Activated B cell treated with CpG ODN at 0.5 μM for 24 hours (primary cell): ENCODE results near the gene MEPCE. TPM values are rescaled to one million over a fixed set of nuclear protein-coding genes. Genes with fewer than 3 reads are reported as not detected.

Source experiments
- ATAC-seq: fragments of 200-7000 bp; cut with Tn5 transposase; one replicate; pipeline ENCODE4 v1.10.0; 2021; ENCODE audit warnings: low read depth, mild to moderate bottlenecking, moderate library complexity
- CTCF ChIA-PET: fragments of 350-600 bp; sonication (Branson Sonifier 250); formaldehyde crosslinking; loops from one replicate; lab custom pipeline; 2021; ENCODE audit warnings: antibody characterized with exemption; lab: Charles Lee
- POLR2A ChIA-PET: fragments of 350-600 bp; sonication (Branson Sonifier 250); formaldehyde crosslinking; loops from one replicate; lab custom pipeline; 2021; ENCODE audit warnings: antibody characterized with exemption; lab: Charles Lee
- DNase-seq: peaks from one replicate; pipeline ENCODE4 v3.0.0; 2022
- H3K27ac Mint-ChIP-seq: one replicate; pipeline ENCODE4 v1.8.0; 2020; ENCODE audit warnings: mixed read lengths
- H3K27me3 Mint-ChIP-seq: one replicate; pipeline ENCODE4 v1.8.0; 2021; ENCODE audit warnings: mixed read lengths
- H3K36me3 Mint-ChIP-seq: one replicate; pipeline ENCODE4 v1.8.0; 2021; ENCODE audit warnings: low read depth, mixed read lengths
- H3K4me1 Mint-ChIP-seq: one replicate; pipeline ENCODE4 v1.8.0; 2021; ENCODE audit warnings: mixed read lengths
- H3K4me3 Mint-ChIP-seq: one replicate; pipeline ENCODE4 v1.8.0; 2020; ENCODE audit warnings: mild to moderate bottlenecking, mixed read lengths
- H3K9me3 Mint-ChIP-seq: one replicate; pipeline ENCODE4 v1.8.0; 2020; ENCODE audit warnings: mixed read lengths
- intact Hi-C: fragments of 100-400 bp; cut with micrococcal nuclease; formaldehyde crosslinking; loops from one replicate; pipeline ENCODE4 v1.15.1; 2024
- total RNA-seq: library from RNA; stranded (reverse); gene quantifications from 2 replicates; pipeline ENCODE4 v1.2.3, GENCODE V29; 2022
- TF ChIP-seq, protein P1 (sequence below): fragments of 200-600 bp; IDR thresholded peaks from one replicate; pipeline ENCODE4 v1.8.0; 2022; ENCODE audit warnings: antibody characterized with exemption, mild to moderate bottlenecking

MEPCE gene
- total RNA-seq, 1 donor from 2014 or later: 65.5 TPM

DNA sequence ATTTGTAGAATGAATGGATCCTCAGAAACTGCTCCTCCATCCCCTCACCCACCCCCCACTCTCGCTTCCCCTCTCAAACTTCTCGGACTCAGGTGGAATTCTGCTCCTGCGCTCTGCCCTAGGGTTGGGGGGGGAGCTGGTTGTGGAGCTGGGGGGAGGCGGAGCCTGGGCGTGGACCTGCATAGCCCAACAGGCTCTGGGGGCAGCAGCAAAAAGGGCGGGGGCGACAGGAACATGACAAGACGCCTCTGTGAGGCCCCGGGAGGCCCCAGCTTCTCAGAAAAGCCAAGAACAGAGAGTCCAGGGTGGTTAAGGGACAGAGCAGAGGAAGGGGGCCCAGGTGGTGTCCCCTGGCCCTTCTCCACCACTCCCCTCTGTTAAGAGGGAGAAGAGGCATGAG, 45.9 kb downstream of the MEPCE start:
- intact Hi-C loops: loop anchor here (5.0 kb wide), 1 partner anchor 232 kb away; the partner anchor contains the start of gene POP7
- ChIA-PET CTCF (no interaction called here), POLR2A (interaction anchor here (0.7 to 4.4 kb wide), 4 partner anchors 32 to 64 kb away, joined by 3 to 38 read pairs (median 4); partner anchors contain the start of genes AGFG2, MEPCE and ZCWPW1)
- H3K4me3 Mint-ChIP-seq: peak overlapping the region; percentile 82
- no peaks in the 10 kb centered on the region for H3K9me3 Mint-ChIP-seq
- no peak for ATAC-seq
- H3K36me3 Mint-ChIP-seq: peaks cover 40% of the 10 kb centered on the region
- H3K27ac Mint-ChIP-seq: peak overlapping the region; percentile 88
- H3K4me1 Mint-ChIP-seq: peaks cover 48% of the 10 kb centered on the region
- H3K27me3 Mint-ChIP-seq: no peaks in the 10 kb centered on the region
- DNase-seq: no peak
- TF ChIP-seq, protein P1, sequence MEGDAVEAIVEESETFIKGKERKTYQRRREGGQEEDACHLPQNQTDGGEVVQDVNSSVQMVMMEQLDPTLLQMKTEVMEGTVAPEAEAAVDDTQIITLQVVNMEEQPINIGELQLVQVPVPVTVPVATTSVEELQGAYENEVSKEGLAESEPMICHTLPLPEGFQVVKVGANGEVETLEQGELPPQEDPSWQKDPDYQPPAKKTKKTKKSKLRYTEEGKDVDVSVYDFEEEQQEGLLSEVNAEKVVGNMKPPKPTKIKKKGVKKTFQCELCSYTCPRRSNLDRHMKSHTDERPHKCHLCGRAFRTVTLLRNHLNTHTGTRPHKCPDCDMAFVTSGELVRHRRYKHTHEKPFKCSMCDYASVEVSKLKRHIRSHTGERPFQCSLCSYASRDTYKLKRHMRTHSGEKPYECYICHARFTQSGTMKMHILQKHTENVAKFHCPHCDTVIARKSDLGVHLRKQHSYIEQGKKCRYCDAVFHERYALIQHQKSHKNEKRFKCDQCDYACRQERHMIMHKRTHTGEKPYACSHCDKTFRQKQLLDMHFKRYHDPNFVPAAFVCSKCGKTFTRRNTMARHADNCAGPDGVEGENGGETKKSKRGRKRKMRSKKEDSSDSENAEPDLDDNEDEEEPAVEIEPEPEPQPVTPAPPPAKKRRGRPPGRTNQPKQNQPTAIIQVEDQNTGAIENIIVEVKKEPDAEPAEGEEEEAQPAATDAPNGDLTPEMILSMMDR: no peak

GRCh38 chr7:100476101-100476780, 46.6 kb downstream of the MEPCE start:
- H3K27ac Mint-ChIP-seq: peak overlapping the region; percentile 88
- H3K4me3 Mint-ChIP-seq: peak overlapping the region; percentile 82
- H3K27me3 Mint-ChIP-seq: no peaks in the 10 kb centered on the region
- ChIA-PET POLR2A (interaction anchor here (0.7 to 4.4 kb wide), 6 partner anchors 26 to 1736 kb away, joined by 3 to 38 read pairs (median 4); partner anchors contain the start of genes AGFG2, FBXO24, LRCH4 and MEPCE), CTCF (interaction anchor here (1.5 kb wide), 1 partner anchor 83 kb away, joined by 5 read pairs; no protein-coding TSS in a partner anchor)
- intact Hi-C loops: loop anchor here (5.0 kb wide), 1 partner anchor 231 kb away; the partner anchor contains the start of gene POP7
- H3K36me3 Mint-ChIP-seq: peaks cover 36% of the 10 kb centered on the region
- peaks cover 48% of the 10 kb centered on the region for H3K4me1 Mint-ChIP-seq
- H3K9me3 Mint-ChIP-seq: no peaks in the 10 kb centered on the region
- DNase-seq (no peak), ATAC-seq (no peak)
- TF ChIP-seq, protein P1: no peak

DNA sequence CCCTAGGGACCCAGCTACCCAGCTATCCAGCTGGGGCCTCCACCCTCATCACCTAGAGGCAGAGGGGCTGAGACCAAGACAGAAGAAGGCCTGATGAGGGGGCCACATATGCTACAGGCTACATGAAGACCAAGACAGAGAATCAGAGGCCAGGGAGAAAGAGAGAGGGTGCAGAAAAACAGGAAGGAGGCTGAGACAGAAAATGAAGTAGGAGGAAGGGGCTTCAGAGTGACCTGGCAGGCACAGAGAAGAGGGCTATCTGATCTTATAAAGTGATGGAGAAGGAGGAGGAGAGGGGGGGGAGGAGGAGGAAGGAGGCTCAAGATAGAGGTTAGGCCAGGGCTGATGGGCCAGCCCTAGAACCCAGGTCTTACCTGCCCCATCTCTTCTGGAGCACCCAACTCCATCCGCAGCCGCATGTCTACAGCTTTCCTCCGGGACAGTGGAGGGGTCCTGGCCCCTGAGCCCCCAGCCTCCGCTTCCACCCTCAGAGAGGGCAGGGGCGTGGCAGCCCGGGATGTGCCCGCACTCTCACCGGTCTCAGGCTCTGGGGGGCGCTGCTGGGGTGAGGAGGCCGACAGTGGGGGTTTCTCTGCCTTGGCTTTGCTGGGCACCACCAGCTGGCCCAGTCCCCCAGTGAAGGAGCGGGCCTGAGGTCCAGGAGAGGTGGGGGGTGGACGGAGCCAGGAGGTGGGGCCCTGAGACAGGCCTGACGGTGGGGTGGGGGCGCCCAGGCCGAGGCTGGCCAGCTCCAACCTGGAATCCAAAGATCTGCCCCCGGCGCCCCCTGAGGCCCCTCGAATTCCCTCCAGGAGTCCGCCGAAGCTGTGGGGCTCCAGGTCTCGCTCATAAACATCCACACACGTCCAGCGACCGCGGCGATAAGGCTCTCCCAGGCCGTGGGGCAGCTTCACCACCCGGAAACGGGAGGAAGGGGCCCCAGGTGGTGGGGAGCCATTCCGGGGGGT, 47.6 kb downstream of the MEPCE start:
- H3K9me3 Mint-ChIP-seq: no peaks in the 10 kb centered on the region
- ChIA-PET POLR2A (interaction anchor here (0.6 to 4.4 kb wide), 11 partner anchors 39 to 1735 kb away, joined by 3 to 38 read pairs (median 4); partner anchors contain the start of genes FBXO24, LRCH4, MEPCE and MOSPD3), CTCF (interaction anchor here (0.9 to 1.5 kb wide), 3 partner anchors 8 to 82 kb away, joined by 3 to 5 read pairs (median 4); no protein-coding TSS in a partner anchor)
- peak overlapping the region; percentile 82 for H3K4me3 Mint-ChIP-seq
- no peaks in the 10 kb centered on the region for H3K27me3 Mint-ChIP-seq
- intact Hi-C loops: loop anchor here (5.0 kb wide), 1 partner anchor 230 kb away; the partner anchor contains the start of gene POP7
- peaks cover 31% of the 10 kb centered on the region for H3K36me3 Mint-ChIP-seq
- peaks cover 48% of the 10 kb centered on the region for H3K4me1 Mint-ChIP-seq
- no peak for ATAC-seq
- peak overlapping the region; percentile 76 for H3K27ac Mint-ChIP-seq
- no peak for DNase-seq
- TF ChIP-seq, protein P1: no peak

- Mint-ChIP-seq H3K36me3 (peaks cover 30% of the 10 kb centered on the region), H3K27ac (peak overlapping the region; percentile 86), H3K4me1 (peaks cover 51% of the 10 kb centered on the region), H3K9me3 (no peaks in the 10 kb centered on the region), H3K4me3 (peak overlapping the region; percentile 93), H3K27me3 (no peaks in the 10 kb centered on the region)
- ATAC-seq (no peak), DNase-seq (peak; percentile 29)
- TF ChIP-seq, protein P1: no peak
- CTCF ChIA-PET: interaction anchor here (0.9 to 1.5 kb wide), 3 partner anchors 8 to 82 kb away, joined by 3 to 5 read pairs (median 4); no protein-coding TSS in a partner anchor
- intact Hi-C loops: loop anchor here (2.0 to 5.0 kb wide), 3 partner anchors 41 to 229 kb away; partner anchors contain the start of genes GNB2, POP7 and PPP1R35
- POLR2A ChIA-PET: interaction anchor here (0.6 to 4.4 kb wide), 9 partner anchors 42 to 920 kb away, joined by 3 to 38 read pairs (median 4); partner anchors contain the start of genes FBXO24, GPC2, LRCH4 and MEPCE
Observed at GRCh38 chr7:100477871-100478267, 48.2 kb downstream of the MEPCE start.
